A673 (cell line): ENCODE results near the gene KLLN. TPM values are rescaled to one million over a fixed set of nuclear protein-coding genes. Genes with fewer than 3 reads are reported as not detected.

Experiments used
- BruUV-seq: library from RNA; stranded (reverse); fragments of 400-500 nt; replicated peaks from 2 replicates; lab custom pipeline; 2021; lab: Mats Ljungman, UMichigan
- CTCF ChIA-PET: fragments of 300-600 bp; sonication (Branson Sonifier 250); formaldehyde crosslinking; loops from one replicate; lab custom pipeline; 2022; ENCODE audit warnings: antibody characterized with exemption; lab: Charles Lee
- POLR2A ChIA-PET: fragments of 300-600 bp; sonication (Branson Sonifier 250); formaldehyde crosslinking; loops from one replicate; lab custom pipeline; 2022; ENCODE audit warnings: antibody characterized with exemption; ENCODE audit not compliant: low non-redundant PET; lab: Charles Lee
- DNase-seq: peaks from one replicate; pipeline ENCODE4 v3.0.0-alpha.2; 2015; ENCODE audit warnings: low spot score
- H3K27ac ChIP-seq: fragments of 200-600 bp; sonication (generic); 2 replicates; pipeline ENCODE4 v1.5.1; 2016; ENCODE audit warnings: mixed run types, low read depth, mild to moderate bottlenecking, mixed read lengths, antibody characterized with exemption, low read length; ENCODE audit not compliant: poor library complexity, severe bottlenecking
- H3K27me3 ChIP-seq: fragments of 200-600 bp; sonication (generic); replicated peaks from 2 replicates; pipeline ENCODE4 v1.6.1; 2017; ENCODE audit warnings: mixed run types, low read depth, mild to moderate bottlenecking, mixed read lengths, antibody characterized with exemption, low read length; ENCODE audit not compliant: insufficient read depth, poor library complexity
- H3K36me3 ChIP-seq: fragments of 200-600 bp; sonication (generic); 2 replicates; pipeline ENCODE4 v1.6.1; 2016; ENCODE audit warnings: mixed run types, mild to moderate bottlenecking, mixed read lengths, antibody characterized with exemption, low read length; ENCODE audit not compliant: insufficient read depth, poor library complexity, severe bottlenecking
- H3K4me1 ChIP-seq: fragments of 200-600 bp; sonication (generic); 2 replicates; pipeline ENCODE4 v1.6.1; 2017; ENCODE audit warnings: mixed run types, mild to moderate bottlenecking, mixed read lengths, antibody characterized with exemption, low read length; ENCODE audit not compliant: insufficient read depth, poor library complexity, severe bottlenecking
- H3K4me3 ChIP-seq: fragments of 200-600 bp; sonication (generic); 2 replicates; pipeline ENCODE4 v1.5.1; 2016; ENCODE audit warnings: low read depth, mixed run types, mild to moderate bottlenecking, mixed read lengths, low read length; ENCODE audit not compliant: poor library complexity, severe bottlenecking
- H3K9me3 ChIP-seq: fragments of 200-600 bp; sonication (generic); 2 replicates; pipeline ENCODE4 v1.6.1; 2016; ENCODE audit warnings: mixed run types, low read depth, mild to moderate bottlenecking, mixed read lengths, antibody characterized with exemption, low read length; ENCODE audit not compliant: poor library complexity, severe bottlenecking
- CTCF ChIP-seq: fragments of 300-800, 200-600 bp; sonication (generic); conservative IDR thresholded peaks from 2 replicates; pipeline ENCODE4 v1.5.1; 2017; ENCODE audit warnings: low read depth, mild to moderate bottlenecking, antibody characterized with exemption, low read length, moderate library complexity, mixed read lengths
- EZH2 ChIP-seq: fragments of 200-600 bp; sonication (generic); IDR thresholded peaks from 2 replicates; pipeline ENCODE4 v1.6.1; 2017; ENCODE audit warnings: borderline replicate concordance, low read depth, mild to moderate bottlenecking, mixed read lengths, antibody characterized with exemption, low read length; ENCODE audit not compliant: poor library complexity, severe bottlenecking
- intact Hi-C: fragments of 100-400 bp; cut with micrococcal nuclease; formaldehyde crosslinking; loops from one replicate; pipeline ENCODE4 v1.10.0; 2022; ENCODE audit not compliant: unreplicated experiment
- total RNA-seq: library from RNA; stranded (reverse); gene quantifications from 2 replicates; pipeline ENCODE4 v1.2.3, GENCODE V29; 2021

Gene KLLN
- total RNA-seq, 1 experiment from 2014 or later = 0.32 TPM

- H3K9me3 ChIP-seq = no peaks in the 10 kb centered on the region
- ChIA-PET POLR2A (no interaction called here), CTCF (interaction anchor here (2.1 kb wide), 1 partner anchor 262 kb away, joined by 13 read pairs; no protein-coding TSS in a partner anchor)
- no peaks in the 10 kb centered on the region for H3K36me3 ChIP-seq
- TF ChIP-seq CTCF = no peak
- no peak for TF ChIP-seq EZH2
- no peak overlapping the region for H3K4me3 ChIP-seq
- H3K27ac ChIP-seq = no peak overlapping the region
- BruUV-seq = no TSS peak
- intact Hi-C loops = no loop called here
- no peaks in the 10 kb centered on the region for H3K4me1 ChIP-seq
- no peak for DNase-seq
- no peaks in the 10 kb centered on the region for H3K27me3 ChIP-seq
Measured at GRCh38 chr10:87852089-87852488, 11.2 kb downstream of the KLLN start.

GRCh38 chr10:87850742-87851205, 12.6 kb downstream of the KLLN start:
- CTCF ChIA-PET = interaction anchor here (0.6 to 2.1 kb wide), 2 partner anchors 10 to 264 kb away, joined by 5 to 13 read pairs; no protein-coding TSS in a partner anchor
- H3K27me3 ChIP-seq = no peaks in the 10 kb centered on the region
- BruUV-seq = no TSS peak
- H3K4me1 ChIP-seq = no peaks in the 10 kb centered on the region
- no peaks in the 10 kb centered on the region for H3K9me3 ChIP-seq
- H3K27ac ChIP-seq = no peak overlapping the region
- H3K36me3 ChIP-seq = no peaks in the 10 kb centered on the region
- TF ChIP-seq CTCF (peak; percentile 72), EZH2 (no peak)
- POLR2A ChIA-PET = no interaction called here
- peak; percentile 74 for DNase-seq
- H3K4me3 ChIP-seq = no peak overlapping the region
- intact Hi-C loops = loop anchor here (1.0 kb wide), 1 partner anchor 264 kb away; no protein-coding TSS in a partner anchor

GRCh38 chr10:87849001-87849400, 14.3 kb downstream of the KLLN start:
- no TSS peak for BruUV-seq

More at GRCh38 chr10:87849001-87849400, 14.3 kb downstream of the KLLN start:
- Histone ChIP-seq H3K4me1 (no peaks in the 10 kb centered on the region), H3K4me3 (no peak overlapping the region), H3K36me3 (no peaks in the 10 kb centered on the region), H3K27ac (no peak overlapping the region), H3K27me3 (no peaks in the 10 kb centered on the region), H3K9me3 (no peaks in the 10 kb centered on the region)
- TF ChIP-seq EZH2 (no peak), CTCF (no peak)
- POLR2A ChIA-PET = no interaction called here
- no peak for DNase-seq
- CTCF ChIA-PET = no interaction called here
- intact Hi-C loops = no loop called here
